ENCODE results near the gene C16orf74. TPM values are rescaled to one million over a fixed set of nuclear protein-coding genes. Genes with fewer than 3 reads are reported as not detected.

The C16orf74 gene
- total and polyA plus RNA-seq, 5 donors, result 1.1 to 2.1 (median 1.5) TPM

DNA sequence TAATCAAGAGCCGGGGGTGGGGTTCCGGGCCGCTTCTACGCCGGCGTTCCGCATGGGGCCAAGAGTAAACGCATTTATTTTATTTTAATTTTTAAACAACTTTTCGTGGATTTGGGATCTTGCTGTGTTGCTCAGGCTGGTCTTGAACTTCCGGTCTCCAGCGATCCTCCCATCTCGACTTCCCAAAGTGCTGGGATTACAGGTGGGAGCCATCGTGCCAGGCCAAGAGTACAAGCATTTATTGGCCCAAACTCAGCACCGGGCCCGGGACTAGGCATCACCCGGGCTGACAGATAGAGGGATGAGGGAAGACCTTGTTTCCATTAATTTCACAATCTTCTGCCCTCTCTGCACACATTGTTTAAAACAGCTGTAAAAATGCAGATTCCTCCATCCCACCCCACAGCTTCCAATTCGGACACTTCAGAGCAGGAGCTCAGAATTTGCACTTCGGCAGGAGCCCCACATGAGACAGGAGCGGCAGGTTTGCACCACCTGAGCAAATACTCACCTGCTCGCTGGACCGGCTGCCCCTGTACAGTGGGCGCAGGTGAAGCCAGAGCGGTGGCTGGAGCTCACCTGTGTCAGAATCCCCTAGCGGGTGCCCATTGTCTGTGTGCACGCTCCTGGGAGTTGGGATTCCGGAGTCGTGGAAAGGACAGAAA lies 61.5 kb downstream of the C16orf74 start:
- peak overlapping the region; percentile 31 for H3K4me3 ChIP-seq (ENCODE audit: low read length)
- H3K9me3 ChIP-seq (ENCODE audit: control insufficient read depth, low read length), result no peaks in the 10 kb centered on the region
- no peaks in the 10 kb centered on the region for H3K27me3 ChIP-seq (ENCODE audit: control insufficient read depth, insufficient read depth)
- intact Hi-C loops (cut with DNase I), result no loop called here
- no peak overlapping the region for H3K27ac ChIP-seq (ENCODE audit: low read length)
- peak in 1 of 3 donors; percentile 48 for DNase-seq
- H3K4me1 ChIP-seq (ENCODE audit: control insufficient read depth, insufficient read depth, low read length), result no peaks in the 10 kb centered on the region
- WGBS, result 43% methylated on average over 27 of the region's 27 CpGs
- ATAC-seq, result no peak

- DNase-seq, result peak; percentile 93 to 97 (median 97)
- intact Hi-C loops (cut with DNase I), result no loop called here
- H3K4me1 ChIP-seq (ENCODE audit: control insufficient read depth, insufficient read depth, low read length), result no peaks in the 10 kb centered on the region
- H3K9me3 ChIP-seq (ENCODE audit: control insufficient read depth, low read length), result no peaks in the 10 kb centered on the region
- H3K27ac ChIP-seq (ENCODE audit: low read length), result no peak within 1 kb of the TSS
- 2% methylated on average over 86 of the region's 86 CpGs for WGBS
- peak; percentile 100 for ATAC-seq
- H3K27me3 ChIP-seq (ENCODE audit: control insufficient read depth, insufficient read depth), result no peaks in the 10 kb centered on the region
- peak within 1 kb of the TSS; percentile 31 for H3K4me3 ChIP-seq (ENCODE audit: low read length)
Measured at GRCh38 chr16:85688586-85689284, 62.2 kb downstream of the C16orf74 start, which contains the start of gene GINS2. TSS of gene GINS2 (minus strand) at chr16:85688954. CDS start at chr16:85688898, 56 bp downstream.

GRCh38 chr16:85687651-85688471 lies 63.0 kb downstream of the C16orf74 start:
- Histone ChIP-seq H3K27me3 (ENCODE audit: control insufficient read depth, insufficient read depth) (no peaks in the 10 kb centered on the region), H3K4me3 (ENCODE audit: low read length) (no peak overlapping the region), H3K9me3 (ENCODE audit: control insufficient read depth, low read length) (no peaks in the 10 kb centered on the region), H3K4me1 (ENCODE audit: control insufficient read depth, insufficient read depth, low read length) (no peaks in the 10 kb centered on the region), H3K27ac (ENCODE audit: low read length) (no peak overlapping the region)
- intact Hi-C loops (cut with DNase I), result no loop called here
- DNase-seq (peak in 1 of 3 donors; percentile 59), ATAC-seq (no peak)
- 83% methylated on average over 49 of the region's 49 CpGs for WGBS

DNA sequence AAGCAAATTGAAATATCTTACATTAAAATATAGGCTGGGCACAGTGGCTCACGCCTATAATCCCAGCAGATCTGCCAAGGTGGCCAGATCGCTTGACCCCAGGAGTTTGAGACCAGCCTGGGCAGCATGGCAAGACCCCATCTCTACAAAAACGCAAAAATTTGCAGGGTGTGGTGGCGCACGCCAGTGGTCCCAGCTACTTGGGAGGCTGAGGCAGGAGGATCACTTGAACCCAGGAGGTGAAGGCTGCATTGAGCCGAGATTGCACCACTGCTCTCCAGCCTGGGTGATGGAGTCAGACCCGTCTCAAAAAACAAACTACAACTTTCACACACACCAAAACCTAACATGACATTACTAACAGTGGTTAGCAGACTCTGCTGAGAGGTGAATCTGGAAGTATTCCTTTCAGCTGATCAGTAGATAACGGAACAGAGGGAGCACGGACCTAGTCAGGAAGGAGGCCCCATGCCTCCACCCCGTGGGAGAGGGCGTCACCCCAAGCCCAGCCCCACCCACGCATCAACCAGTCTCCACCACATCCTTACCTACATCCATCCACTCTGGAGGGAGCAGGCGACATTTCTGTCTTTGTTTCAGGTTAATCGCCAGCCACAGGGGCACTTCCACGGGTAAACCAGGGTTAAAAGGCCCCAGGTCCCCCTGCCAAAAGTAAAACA lies 63.8 kb downstream of the C16orf74 start:
- Histone ChIP-seq H3K9me3 (ENCODE audit: control insufficient read depth, low read length) (no peaks in the 10 kb centered on the region), H3K27me3 (ENCODE audit: control insufficient read depth, insufficient read depth) (no peaks in the 10 kb centered on the region), H3K4me1 (ENCODE audit: control insufficient read depth, insufficient read depth, low read length) (no peaks in the 10 kb centered on the region), H3K27ac (ENCODE audit: low read length) (no peak overlapping the region), H3K4me3 (ENCODE audit: low read length) (no peak overlapping the region)
- ATAC-seq (no peak), DNase-seq (peak in 1 of 3 donors; percentile 34)
- WGBS, result 87% methylated on average over 15 of the region's 15 CpGs
- intact Hi-C loops (cut with DNase I), result no loop called here

- H3K27ac ChIP-seq (ENCODE audit: low read length), result no peak overlapping the region
- WGBS, result 97% methylated on average over 2 of the region's 2 CpGs
- intact Hi-C loops (cut with DNase I), result no loop called here
Measured at GRCh38 chr16:85685251-85685650, 65.6 kb downstream of the C16orf74 start.

DNA sequence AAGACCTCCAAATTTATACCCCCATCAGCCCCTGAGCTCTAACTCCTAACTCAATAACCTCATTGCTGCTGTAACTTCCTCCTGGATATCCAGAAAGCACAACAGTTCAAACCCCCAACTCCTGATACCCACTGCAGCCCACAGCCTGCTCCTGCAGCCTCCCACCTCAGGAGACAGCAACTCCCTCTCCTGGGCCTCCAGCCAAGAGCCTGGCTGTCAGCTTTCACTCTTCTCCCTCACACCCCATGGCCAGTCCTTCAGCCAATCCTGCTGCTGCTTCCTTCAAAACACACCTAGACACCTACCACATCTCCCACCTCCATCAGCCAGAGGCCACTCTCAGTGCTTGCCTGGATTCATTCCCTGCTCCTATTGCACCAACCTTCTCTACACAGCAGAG lies 67.5 kb downstream of the C16orf74 start:
- ATAC-seq (no peak), DNase-seq (peak in 1 of 3 donors; percentile 44)
- Histone ChIP-seq H3K9me3 (ENCODE audit: control insufficient read depth, low read length) (no peaks in the 10 kb centered on the region), H3K4me3 (ENCODE audit: low read length) (no peak overlapping the region), H3K4me1 (ENCODE audit: control insufficient read depth, insufficient read depth, low read length) (no peaks in the 10 kb centered on the region), H3K27ac (ENCODE audit: low read length) (no peak overlapping the region), H3K27me3 (ENCODE audit: control insufficient read depth, insufficient read depth) (no peaks in the 10 kb centered on the region)
- intact Hi-C loops (cut with DNase I), result no loop called here

More at GRCh38 chr16:85685251-85685650, 65.6 kb downstream of the C16orf74 start:
- H3K4me3 ChIP-seq (ENCODE audit: low read length), result no peak overlapping the region
- peak in 1 of 3 donors; percentile 1 for DNase-seq
- no peaks in the 10 kb centered on the region for H3K9me3 ChIP-seq (ENCODE audit: control insufficient read depth, low read length)
- no peak for ATAC-seq
- no peaks in the 10 kb centered on the region for H3K4me1 ChIP-seq (ENCODE audit: control insufficient read depth, insufficient read depth, low read length)
- no peaks in the 10 kb centered on the region for H3K27me3 ChIP-seq (ENCODE audit: control insufficient read depth, insufficient read depth)

GRCh38 chr16:85682516-85682915 lies 68.4 kb downstream of the C16orf74 start:
- H3K4me1 ChIP-seq (ENCODE audit: control insufficient read depth, insufficient read depth, low read length), result no peaks in the 10 kb centered on the region
- DNase-seq, result peak in 1 of 3 donors; percentile 27
- intact Hi-C loops (cut with DNase I), result no loop called here
- ATAC-seq, result no peak
- no peak overlapping the region for H3K27ac ChIP-seq (ENCODE audit: low read length)
- no peaks in the 10 kb centered on the region for H3K9me3 ChIP-seq (ENCODE audit: control insufficient read depth, low read length)
- no peaks in the 10 kb centered on the region for H3K27me3 ChIP-seq (ENCODE audit: control insufficient read depth, insufficient read depth)
- no peak overlapping the region for H3K4me3 ChIP-seq (ENCODE audit: low read length)
- WGBS, result 91% methylated on average over 9 of the region's 9 CpGs

DNA sequence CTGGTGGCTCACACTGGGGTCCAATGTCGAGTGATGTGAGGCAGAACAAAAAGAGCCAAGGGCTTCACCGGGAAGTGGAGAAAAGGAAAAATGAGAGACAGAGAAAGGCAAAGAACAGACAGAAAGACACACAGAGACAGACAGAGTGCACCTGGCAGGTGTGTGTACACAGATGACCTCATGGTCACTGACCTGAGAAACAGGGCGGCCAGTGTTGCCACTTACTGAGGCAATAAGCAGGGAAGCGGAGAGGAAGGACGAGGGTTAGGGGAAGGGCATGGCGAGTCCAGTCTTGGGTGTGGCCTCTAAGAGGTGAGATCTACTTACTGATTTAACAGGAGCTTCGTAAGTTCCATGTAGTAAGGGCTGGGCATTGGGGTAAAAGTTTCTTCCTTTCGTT lies 69.6 kb downstream of the C16orf74 start:
- 91% methylated on average over 8 of the region's 8 CpGs for WGBS
- Histone ChIP-seq H3K9me3 (ENCODE audit: control insufficient read depth, low read length) (no peaks in the 10 kb centered on the region), H3K4me1 (ENCODE audit: control insufficient read depth, insufficient read depth, low read length) (no peaks in the 10 kb centered on the region), H3K27ac (ENCODE audit: low read length) (no peak overlapping the region), H3K27me3 (ENCODE audit: control insufficient read depth, insufficient read depth) (no peaks in the 10 kb centered on the region), H3K4me3 (ENCODE audit: low read length) (no peak overlapping the region)
- ATAC-seq (no peak), DNase-seq (peak in 1 of 3 donors; percentile 2)
- intact Hi-C loops (cut with DNase I), result no loop called here

DNA sequence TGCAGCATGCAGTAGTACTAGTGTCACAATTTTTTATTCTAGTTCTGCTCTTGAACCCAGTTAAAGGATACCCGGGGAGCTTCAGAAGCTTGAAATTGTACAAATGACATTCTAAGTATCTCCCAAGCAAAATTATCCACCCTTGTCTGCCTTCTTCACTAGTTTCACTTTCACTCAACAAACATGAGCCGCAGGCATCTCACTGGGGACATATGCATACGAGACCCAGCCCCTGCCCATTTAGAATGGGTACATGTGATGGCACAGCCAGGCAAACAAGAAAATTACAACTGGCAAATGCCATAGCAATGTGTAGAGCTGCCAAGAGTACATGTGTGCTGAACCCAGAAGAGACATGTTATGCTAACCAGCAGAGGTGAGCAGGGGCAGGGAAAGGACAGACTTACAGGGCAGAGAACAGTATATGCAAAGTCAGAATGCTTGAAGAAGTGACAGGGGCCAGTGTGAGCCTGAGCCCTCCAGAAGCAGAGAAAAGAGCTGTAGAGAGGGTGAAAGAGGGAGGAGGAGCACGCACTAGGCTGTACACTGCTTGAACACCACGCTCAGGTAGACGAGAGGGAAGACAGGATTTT lies 70.4 kb downstream of the C16orf74 start:
- Histone ChIP-seq H3K4me3 (ENCODE audit: low read length) (no peak overlapping the region), H3K27ac (ENCODE audit: low read length) (no peak overlapping the region), H3K9me3 (ENCODE audit: control insufficient read depth, low read length) (no peaks in the 10 kb centered on the region), H3K27me3 (ENCODE audit: control insufficient read depth, insufficient read depth) (no peaks in the 10 kb centered on the region), H3K4me1 (ENCODE audit: control insufficient read depth, insufficient read depth, low read length) (no peaks in the 10 kb centered on the region)
- DNase-seq, result no peak
- no peak for ATAC-seq
- WGBS, result 91% methylated on average over 6 of the region's 6 CpGs
- intact Hi-C loops (cut with DNase I), result no loop called here

- Histone ChIP-seq H3K4me1 (ENCODE audit: control insufficient read depth, insufficient read depth, low read length) (no peaks in the 10 kb centered on the region), H3K4me3 (ENCODE audit: low read length) (no peak overlapping the region), H3K27ac (ENCODE audit: low read length) (no peak overlapping the region), H3K27me3 (ENCODE audit: control insufficient read depth, insufficient read depth) (no peaks in the 10 kb centered on the region), H3K9me3 (ENCODE audit: control insufficient read depth, low read length) (no peaks in the 10 kb centered on the region)
- WGBS, result 83% methylated on average over 6 of the region's 6 CpGs
- intact Hi-C loops (cut with DNase I), result no loop called here
- ATAC-seq, result no peak
- peak in 1 of 3 donors; percentile 18 for DNase-seq
Measured at GRCh38 chr16:85679870-85680269, 71.0 kb downstream of the C16orf74 start.

All from right cardiac atrium (tissue), 5 donors.